ENCODE results near the gene PCBP2. TPM values are rescaled to one million over a fixed set of nuclear protein-coding genes. Genes with fewer than 3 reads are reported as not detected.

The PCBP2 gene
- total RNA-seq, 1 experiment from 2014 or later: 981 TPM

GRCh38 chr12:53530061-53530460 lies 78.2 kb downstream of the PCBP2 start:
- ChIA-PET CTCF (no interaction called here), POLR2A (no interaction called here)
- TF ChIP-seq, protein P1, sequence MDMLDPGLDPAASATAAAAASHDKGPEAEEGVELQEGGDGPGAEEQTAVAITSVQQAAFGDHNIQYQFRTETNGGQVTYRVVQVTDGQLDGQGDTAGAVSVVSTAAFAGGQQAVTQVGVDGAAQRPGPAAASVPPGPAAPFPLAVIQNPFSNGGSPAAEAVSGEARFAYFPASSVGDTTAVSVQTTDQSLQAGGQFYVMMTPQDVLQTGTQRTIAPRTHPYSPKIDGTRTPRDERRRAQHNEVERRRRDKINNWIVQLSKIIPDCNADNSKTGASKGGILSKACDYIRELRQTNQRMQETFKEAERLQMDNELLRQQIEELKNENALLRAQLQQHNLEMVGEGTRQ (CRISPR knock-in tag; IDR thresholded peaks at IDR 0.05): no peak
- TF ChIP-seq RORB (CRISPR knock-in tag; IDR thresholded peaks at IDR 0.05) (no peak), NR1H2 (CRISPR knock-in tag; IDR thresholded peaks at IDR 0.05) (no peak), NFYB (CRISPR knock-in tag; conservative IDR thresholded peaks at IDR 0.05; ENCODE audit: low read depth) (no peak), FOXK1 (CRISPR knock-in tag; IDR thresholded peaks at IDR 0.05) (no peak), ELF4 (CRISPR knock-in tag; IDR thresholded peaks at IDR 0.05; ENCODE audit: low read depth) (no peak), HMGXB4 (CRISPR knock-in tag; IDR thresholded peaks at IDR 0.05) (no peak), ZNF671 (CRISPR knock-in tag; IDR thresholded peaks at IDR 0.05) (no peak)
- TF ChIP-seq, protein P2, sequence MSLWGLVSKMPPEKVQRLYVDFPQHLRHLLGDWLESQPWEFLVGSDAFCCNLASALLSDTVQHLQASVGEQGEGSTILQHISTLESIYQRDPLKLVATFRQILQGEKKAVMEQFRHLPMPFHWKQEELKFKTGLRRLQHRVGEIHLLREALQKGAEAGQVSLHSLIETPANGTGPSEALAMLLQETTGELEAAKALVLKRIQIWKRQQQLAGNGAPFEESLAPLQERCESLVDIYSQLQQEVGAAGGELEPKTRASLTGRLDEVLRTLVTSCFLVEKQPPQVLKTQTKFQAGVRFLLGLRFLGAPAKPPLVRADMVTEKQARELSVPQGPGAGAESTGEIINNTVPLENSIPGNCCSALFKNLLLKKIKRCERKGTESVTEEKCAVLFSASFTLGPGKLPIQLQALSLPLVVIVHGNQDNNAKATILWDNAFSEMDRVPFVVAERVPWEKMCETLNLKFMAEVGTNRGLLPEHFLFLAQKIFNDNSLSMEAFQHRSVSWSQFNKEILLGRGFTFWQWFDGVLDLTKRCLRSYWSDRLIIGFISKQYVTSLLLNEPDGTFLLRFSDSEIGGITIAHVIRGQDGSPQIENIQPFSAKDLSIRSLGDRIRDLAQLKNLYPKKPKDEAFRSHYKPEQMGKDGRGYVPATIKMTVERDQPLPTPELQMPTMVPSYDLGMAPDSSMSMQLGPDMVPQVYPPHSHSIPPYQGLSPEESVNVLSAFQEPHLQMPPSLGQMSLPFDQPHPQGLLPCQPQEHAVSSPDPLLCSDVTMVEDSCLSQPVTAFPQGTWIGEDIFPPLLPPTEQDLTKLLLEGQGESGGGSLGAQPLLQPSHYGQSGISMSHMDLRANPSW (CRISPR knock-in tag; conservative IDR thresholded peaks at IDR 0.05; ENCODE audit: low read depth): no peak
- TF ChIP-seq, protein P3, sequence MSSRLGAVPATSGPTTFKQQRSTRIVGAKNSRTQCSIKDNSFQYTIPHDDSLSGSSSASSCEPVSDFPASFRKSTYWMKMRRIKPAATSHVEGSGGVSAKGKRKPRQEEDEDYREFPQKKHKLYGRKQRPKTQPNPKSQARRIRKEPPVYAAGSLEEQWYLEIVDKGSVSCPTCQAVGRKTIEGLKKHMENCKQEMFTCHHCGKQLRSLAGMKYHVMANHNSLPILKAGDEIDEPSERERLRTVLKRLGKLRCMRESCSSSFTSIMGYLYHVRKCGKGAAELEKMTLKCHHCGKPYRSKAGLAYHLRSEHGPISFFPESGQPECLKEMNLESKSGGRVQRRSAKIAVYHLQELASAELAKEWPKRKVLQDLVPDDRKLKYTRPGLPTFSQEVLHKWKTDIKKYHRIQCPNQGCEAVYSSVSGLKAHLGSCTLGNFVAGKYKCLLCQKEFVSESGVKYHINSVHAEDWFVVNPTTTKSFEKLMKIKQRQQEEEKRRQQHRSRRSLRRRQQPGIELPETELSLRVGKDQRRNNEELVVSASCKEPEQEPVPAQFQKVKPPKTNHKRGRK (CRISPR knock-in tag; IDR thresholded peaks at IDR 0.05; ENCODE audit: borderline replicate concordance): no peak
- TF ChIP-seq, protein P4, sequence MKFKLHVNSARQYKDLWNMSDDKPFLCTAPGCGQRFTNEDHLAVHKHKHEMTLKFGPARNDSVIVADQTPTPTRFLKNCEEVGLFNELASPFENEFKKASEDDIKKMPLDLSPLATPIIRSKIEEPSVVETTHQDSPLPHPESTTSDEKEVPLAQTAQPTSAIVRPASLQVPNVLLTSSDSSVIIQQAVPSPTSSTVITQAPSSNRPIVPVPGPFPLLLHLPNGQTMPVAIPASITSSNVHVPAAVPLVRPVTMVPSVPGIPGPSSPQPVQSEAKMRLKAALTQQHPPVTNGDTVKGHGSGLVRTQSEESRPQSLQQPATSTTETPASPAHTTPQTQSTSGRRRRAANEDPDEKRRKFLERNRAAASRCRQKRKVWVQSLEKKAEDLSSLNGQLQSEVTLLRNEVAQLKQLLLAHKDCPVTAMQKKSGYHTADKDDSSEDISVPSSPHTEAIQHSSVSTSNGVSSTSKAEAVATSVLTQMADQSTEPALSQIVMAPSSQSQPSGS (CRISPR knock-in tag; IDR thresholded peaks at IDR 0.05; ENCODE audit: borderline replicate concordance, low read depth): no peak
- TF ChIP-seq, protein P5, sequence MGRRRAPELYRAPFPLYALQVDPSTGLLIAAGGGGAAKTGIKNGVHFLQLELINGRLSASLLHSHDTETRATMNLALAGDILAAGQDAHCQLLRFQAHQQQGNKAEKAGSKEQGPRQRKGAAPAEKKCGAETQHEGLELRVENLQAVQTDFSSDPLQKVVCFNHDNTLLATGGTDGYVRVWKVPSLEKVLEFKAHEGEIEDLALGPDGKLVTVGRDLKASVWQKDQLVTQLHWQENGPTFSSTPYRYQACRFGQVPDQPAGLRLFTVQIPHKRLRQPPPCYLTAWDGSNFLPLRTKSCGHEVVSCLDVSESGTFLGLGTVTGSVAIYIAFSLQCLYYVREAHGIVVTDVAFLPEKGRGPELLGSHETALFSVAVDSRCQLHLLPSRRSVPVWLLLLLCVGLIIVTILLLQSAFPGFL (CRISPR knock-in tag; IDR thresholded peaks at IDR 0.05; ENCODE audit: borderline replicate concordance): no peak

More at GRCh38 chr12:53530061-53530460, 78.2 kb downstream of the PCBP2 start:
- no peaks in the 10 kb centered on the region for H3K4me1 Mint-ChIP-seq
- H3K4me3 Mint-ChIP-seq: no peak overlapping the region
- no peak overlapping the region for H3K27ac Mint-ChIP-seq
- ATAC-seq (no peak), DNase-seq (ENCODE audit: low spot score) (no peak)
- no peaks in the 10 kb centered on the region for H3K9me3 Mint-ChIP-seq
- no peaks in the 10 kb centered on the region for H3K27me3 Mint-ChIP-seq (ENCODE audit: low read depth)
- H3K36me3 Mint-ChIP-seq: peaks cover 22% of the 10 kb centered on the region

Other genes starting within 250 kb of the PCBP2 start
- gene ITGB7, start 244.9 kb upstream of the PCBP2 start, total RNA-seq (2021): 0.90 to 1.4 TPM (median 1.1 TPM) in 3 replicates
- 68.1 to 77.2 TPM (median 69.7 TPM) in 3 replicates for gene RARG, start 219.9 kb upstream of the PCBP2 start, total RNA-seq (2021)
- 41.5 to 61.4 TPM (median 48.5 TPM) in 3 replicates for gene ESPL1, start 183.8 kb upstream of the PCBP2 start, total RNA-seq (2021)
- 263 to 286 TPM (median 270 TPM) in 3 replicates for gene PFDN5, start 156.6 kb upstream of the PCBP2 start, total RNA-seq (2021)
- 84.7 to 93.1 TPM (median 92.8 TPM) in 3 replicates for gene MYG1, start 152.4 kb upstream of the PCBP2 start, total RNA-seq (2021)
- gene AAAS, start 130.5 kb upstream of the PCBP2 start, total RNA-seq (2021): 95.8 to 104 TPM (median 98.9 TPM) in 3 replicates
- 0.09 TPM in 1 of 3 replicates, not detected in the others for gene SP7, start 115.7 kb upstream of the PCBP2 start, total RNA-seq (2021)
- 77.3 to 87.2 TPM (median 79.4 TPM) in 3 replicates for gene SP1, start 71.9 kb upstream of the PCBP2 start, total RNA-seq (2021)
- gene AMHR2, start 28.2 kb upstream of the PCBP2 start, total RNA-seq (2021): not detected in 3 replicates
- 150 to 187 TPM (median 155 TPM) in 3 replicates for gene PRR13, start 10.4 kb upstream of the PCBP2 start, total RNA-seq (2021)
- 23.6 to 27.9 TPM (median 25.1 TPM) in 3 replicates for gene MAP3K12, start 47.4 kb downstream of the PCBP2 start, total RNA-seq (2021)
- 69.0 to 74.0 TPM (median 69.1 TPM) in 3 replicates for gene TARBP2, start 49.2 kb downstream of the PCBP2 start, total RNA-seq (2021)
- gene NPFF, start 55.4 kb downstream of the PCBP2 start, total RNA-seq (2021): 0.57 to 0.80 TPM (median 0.59 TPM) in 3 replicates
- 16.3 to 20.3 TPM (median 19.7 TPM) in 3 replicates for gene ATF7, start 174.3 kb downstream of the PCBP2 start, total RNA-seq (2021)
- 411 to 527 TPM (median 517 TPM) in 3 replicates for gene ATP5MC2, start 224.0 kb downstream of the PCBP2 start, total RNA-seq (2021)